GM18951 (cell line): Measurements from ENCODE around the gene SUFU.

Source experiments
- POLR2A ChIP-seq: IDR thresholded peaks from 4 replicates; pipeline ENCODE4 v1.6.1; 2011; ENCODE audit warnings: mild to moderate bottlenecking; ENCODE audit not compliant: insufficient read length, insufficient read depth; ENCODE audit errors: extremely low read depth
- in situ Hi-C: fragments of 300-500 bp; cut with MboI; formaldehyde crosslinking; loops from one replicate; pipeline ENCODE4 v1.12.0; 2022; ENCODE audit warnings: low sequenced_read_pairs, mixed read lengths, inconsistent platforms; ENCODE audit not compliant: unreplicated experiment

SUFU gene

DNA sequence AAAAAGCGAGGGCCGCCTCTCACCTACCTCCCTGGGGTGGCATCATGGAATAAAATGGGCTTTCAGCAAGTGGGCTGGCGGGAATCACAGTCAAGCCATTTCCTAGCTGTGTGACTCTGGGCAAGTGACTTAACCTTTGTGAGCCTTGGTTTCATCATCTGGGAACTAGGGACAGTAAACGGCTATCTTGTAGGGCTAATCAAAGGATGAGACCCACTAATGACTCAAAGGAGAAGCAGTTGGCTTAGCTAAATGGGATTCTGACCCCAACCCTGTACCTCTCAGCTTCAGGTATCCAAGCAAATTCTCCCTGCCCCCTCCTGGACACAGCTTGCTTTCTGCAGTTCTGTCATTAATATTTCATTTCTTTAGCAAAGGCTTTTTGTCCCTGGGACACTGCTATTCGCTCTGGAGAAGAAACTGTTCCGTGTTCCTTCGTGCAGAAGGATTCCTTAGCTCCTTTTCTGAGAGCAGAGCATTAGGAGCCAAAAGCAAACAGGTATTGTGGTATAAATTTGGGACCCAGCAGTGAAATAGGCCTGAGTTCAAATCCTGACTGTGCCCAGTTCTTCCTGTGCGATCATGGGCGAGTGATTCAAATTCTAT, 166.4 kb downstream of the SUFU start:
- no peak for TF ChIP-seq POLR2A
- in situ Hi-C loops: no loop called here

DNA sequence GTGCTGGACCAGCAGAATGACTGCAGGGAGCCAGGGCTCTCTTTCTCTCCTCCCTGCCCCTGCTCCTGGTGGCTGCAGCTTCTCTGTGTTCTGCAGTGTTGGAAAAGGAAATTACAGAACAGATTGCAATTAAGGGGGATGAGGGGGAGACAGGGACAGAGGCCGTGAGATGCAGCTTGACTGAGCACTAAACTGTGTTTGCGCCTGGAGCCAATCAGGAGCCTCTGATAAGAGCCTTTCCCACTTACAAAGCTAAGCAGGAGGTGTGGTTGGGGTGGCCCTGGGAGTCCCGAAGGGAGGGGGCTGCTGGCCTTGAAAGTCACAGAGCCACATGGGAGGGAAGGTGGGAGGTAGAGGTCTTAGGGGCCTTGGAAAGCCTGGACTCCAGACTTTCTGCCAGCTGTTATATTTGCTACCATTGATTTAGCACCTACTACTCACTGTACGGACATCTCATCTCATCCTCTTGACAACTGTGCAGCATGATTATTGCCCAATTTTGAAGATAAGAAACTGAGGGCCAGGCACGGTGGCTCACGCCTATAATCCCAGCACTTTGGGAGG, 167.2 kb downstream of the SUFU start:
- in situ Hi-C loops: no loop called here

DNA sequence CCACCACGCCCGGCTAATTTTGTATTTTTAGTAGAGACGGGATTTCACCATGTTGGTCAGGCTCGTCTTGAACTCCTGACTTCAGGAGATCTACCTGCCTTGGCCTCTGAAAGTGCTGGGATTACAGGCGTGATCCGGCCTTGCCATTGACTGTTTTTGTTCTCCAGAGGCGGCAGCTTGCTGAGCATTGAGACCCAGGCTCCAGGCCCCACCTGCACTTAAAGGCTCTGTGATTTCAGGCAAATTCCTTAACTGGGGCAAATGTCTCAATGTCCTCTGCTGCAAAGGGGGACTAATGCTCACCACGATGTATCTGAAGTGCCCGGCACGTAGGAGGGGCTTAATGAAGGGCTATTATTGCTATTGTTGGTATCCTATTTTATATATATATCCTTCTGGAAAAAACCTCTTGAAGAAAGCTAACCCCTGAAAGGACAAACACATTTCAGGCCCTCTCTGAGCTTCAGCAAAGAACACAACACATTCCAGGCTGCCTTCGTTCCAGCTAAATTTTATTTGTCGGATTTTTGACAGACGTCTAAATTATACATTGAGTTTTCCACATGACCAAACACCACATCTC, 169.6 kb downstream of the SUFU start:
- TF ChIP-seq POLR2A: no peak
- in situ Hi-C loops: no loop called here

More for the DNA sequence above, 167.2 kb downstream of the SUFU start:
- TF ChIP-seq POLR2A: no peak

DNA sequence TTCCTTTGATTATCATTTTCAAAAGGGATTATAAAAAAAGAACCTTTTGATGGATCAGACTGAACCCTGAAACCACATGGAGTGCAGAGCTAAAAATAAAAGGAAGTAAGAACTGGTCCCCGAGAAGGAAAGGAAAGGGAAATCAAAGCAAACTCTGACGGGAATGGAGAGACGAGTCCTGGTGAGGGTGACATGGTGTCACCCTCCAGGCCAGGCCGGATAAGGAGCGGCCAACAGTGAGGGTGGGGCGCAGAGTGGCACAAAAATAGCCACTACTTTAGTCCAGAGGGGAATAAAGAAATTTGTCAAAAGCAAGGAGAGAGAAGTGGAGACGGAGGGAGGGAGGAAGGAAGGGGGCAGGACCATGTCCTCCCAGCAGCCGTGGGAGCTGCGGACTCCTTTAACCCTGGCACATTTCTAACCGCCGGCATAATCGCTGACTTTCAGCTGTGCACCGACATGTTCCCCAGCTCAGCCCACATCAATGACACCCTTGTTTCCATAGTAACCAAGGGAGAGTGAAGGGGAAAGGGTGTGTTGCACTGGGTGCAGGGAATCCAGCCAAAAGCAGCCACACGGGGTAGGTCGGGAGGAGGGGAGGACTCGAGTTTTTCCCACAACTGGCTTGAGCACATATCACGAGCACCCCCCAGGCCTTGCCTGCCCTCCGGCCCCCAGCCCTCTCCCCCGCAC, 170.2 kb downstream of the SUFU start:
- in situ Hi-C loops: no loop called here
- no peak for TF ChIP-seq POLR2A

DNA sequence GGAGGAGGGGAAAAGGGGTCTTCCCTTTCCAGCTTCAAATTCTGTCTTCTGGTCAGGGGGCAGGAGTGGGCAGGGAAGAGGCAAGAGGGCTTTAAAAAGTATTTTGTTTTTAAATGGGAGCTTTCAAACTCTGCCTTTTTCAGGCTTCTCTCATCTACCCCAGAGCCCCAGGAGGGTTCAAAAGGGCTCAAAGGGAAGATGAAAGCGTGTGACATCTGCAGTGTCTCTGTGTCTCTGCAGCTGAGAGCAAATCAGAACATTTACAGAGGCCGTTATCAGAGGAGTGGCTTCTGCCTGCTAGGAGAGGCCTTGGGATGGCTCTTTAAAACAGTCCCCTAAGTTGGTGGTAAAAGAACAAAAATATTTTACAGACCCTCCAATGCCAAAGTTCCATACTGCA, 170.8 kb downstream of the SUFU start:
- in situ Hi-C loops: no loop called here
- TF ChIP-seq POLR2A: no peak

DNA sequence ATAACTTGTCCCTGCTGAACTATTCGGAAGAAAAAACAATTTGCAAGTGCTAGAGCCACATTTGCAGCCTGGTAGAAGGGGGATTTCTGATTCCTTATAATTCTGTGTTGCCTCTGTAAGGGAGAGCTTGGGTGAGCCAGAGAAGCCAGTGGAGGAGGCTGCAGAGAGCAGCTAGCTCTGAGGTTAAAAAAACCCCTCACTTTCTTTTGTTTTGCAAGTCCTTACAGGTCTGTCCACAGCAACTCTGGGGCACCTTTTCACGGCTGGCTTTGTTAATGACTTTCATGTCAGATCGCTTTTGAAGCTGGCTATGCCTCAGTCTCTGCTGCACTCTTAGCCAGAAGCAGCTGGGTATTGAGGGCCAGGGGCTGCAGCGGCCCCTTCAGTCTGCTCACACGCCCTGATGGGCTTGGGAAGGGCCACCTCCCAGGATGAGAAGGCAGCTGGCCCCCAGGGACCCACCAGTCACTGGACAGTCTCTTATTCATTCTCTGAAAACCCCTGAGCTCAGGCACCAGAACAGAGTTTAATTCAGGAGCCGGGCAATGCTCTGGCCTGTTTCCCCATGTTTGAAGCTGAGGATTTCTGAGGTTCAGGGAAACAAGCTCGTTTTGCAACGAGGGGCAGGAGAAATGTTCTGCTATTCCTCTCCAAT, 171.4 kb downstream of the SUFU start:
- no peak for TF ChIP-seq POLR2A
- in situ Hi-C loops: no loop called here

DNA sequence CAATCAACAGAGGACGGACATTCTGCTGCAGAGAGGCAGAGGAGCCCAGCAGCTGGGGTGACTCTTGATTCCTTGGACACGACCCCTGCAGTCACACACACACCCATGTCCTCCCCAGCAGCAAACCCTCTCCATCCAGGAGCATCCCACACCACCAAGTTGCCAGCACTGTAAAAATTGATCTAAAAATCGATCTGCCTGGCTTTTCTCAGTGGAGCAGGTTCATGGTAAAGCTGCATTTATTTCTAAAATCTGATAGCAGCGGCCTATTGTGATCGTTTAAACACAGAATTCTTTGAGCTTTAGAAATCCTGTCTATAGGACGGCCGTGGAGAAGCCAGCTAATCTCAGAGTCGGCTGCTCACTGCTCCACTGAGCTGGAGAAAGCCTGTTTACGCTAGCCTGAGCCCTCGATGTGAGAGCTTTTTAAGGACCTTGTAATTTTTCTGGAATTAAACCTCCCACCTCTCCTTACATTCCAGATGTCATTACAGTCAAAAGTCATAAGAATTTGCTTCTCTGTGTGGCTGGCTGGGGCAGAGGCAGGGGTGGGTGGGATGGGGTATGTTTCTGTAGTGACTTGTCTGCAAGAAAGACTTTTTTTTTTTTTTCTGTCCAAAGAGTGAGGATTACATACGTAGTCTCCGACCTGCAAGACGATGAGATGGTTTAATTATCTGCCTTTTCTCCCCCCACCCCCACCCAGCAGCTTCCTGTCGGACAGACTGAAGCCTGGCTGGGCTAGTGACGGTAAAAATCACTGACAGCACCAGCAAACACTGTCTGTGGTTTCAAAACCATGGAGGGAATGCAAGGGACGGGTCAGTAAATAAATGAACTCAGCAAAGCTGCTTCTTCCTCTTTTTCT, 172.1 kb downstream of the SUFU start:
- in situ Hi-C loops: no loop called here
- no peak for TF ChIP-seq POLR2A

DNA sequence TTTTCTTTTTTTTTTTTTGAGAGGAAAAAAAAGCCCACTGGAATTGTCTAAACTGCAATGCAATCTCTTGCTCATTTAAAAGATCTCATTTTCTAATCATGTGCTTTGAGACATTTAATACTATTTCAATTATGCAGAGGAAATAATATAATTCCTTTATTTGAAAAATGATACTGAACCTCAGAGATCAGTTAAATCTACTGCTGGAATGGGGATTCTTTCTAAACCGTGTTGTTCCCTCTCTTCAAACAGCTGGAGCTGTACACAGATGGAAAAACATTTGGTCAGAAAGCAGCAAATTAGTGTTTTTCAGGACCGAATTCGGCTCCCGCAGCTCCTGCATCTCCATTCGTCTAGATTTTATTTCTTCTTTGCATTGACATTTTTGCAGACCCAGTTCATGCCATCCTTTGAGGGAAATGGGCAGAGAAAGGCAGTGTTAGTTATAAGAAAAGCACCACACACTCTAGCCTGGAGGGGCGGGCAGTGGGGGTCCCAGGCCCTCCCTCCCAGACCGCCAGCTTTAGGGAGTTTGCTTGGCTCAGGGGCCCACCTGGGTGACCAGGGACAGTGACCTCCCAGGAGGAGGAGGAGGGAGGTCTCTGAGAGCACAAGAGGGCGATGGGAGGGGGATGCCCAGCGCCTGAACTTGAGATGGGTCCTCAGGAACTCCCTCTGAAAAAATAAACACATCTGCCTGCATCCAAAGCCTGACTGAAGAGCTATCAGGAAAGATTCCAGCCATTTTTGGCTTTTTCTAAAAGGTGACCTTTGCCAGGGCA, 173.0 kb downstream of the SUFU start:
- in situ Hi-C loops: no loop called here
- TF ChIP-seq POLR2A: no peak

DNA sequence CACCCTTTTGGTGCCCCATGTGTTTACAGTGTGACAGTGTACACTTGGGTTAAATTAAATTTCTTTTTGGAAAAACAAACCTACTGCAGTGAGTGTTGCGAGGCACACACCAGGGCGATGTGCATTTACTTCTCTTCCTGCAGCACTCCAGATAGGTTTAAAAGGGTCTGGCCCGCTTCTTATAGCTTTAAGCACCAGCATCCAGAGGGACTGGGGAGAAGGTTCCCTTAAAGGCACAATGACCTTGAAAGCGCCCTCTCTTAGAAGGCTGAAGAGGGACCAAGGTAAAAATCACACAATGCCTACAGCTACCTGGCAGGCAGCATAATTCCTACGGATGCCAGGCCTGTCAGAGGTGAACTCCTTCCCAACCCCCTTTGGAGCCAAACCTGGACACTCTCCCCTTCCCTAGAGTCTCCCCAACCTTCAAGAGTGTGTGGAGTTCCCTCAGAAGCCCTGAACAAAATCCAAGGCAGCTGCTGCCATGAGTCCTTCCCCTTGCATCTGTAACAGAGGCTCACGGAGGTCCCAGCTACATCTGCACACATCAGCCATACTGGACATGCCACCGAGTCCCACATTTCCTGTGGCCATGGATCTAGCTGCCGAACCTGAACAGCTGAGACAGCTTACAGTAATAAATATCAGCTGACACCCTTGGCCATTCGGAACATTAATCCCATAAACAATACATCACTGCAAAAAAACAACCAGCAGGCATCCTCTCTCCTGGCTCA, 173.7 kb downstream of the SUFU start:
- TF ChIP-seq POLR2A: no peak
- in situ Hi-C loops: no loop called here

DNA sequence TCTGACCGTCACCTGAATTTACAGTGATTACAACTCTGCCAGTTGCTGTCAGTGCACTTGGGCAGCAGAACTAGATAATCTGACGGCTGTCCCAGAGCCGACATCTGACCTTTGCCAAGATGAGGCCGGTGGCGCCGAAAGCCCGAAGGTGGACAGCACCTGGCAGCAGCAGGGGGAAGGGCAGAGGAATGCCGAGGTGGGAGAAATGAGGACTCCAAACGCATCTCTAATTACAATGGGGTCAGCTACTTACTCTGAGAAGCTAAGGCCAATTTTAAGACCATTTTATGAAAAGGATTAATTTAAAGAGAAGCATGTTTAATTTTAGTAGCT, 174.3 kb downstream of the SUFU start:
- no peak for TF ChIP-seq POLR2A
- in situ Hi-C loops: no loop called here

DNA sequence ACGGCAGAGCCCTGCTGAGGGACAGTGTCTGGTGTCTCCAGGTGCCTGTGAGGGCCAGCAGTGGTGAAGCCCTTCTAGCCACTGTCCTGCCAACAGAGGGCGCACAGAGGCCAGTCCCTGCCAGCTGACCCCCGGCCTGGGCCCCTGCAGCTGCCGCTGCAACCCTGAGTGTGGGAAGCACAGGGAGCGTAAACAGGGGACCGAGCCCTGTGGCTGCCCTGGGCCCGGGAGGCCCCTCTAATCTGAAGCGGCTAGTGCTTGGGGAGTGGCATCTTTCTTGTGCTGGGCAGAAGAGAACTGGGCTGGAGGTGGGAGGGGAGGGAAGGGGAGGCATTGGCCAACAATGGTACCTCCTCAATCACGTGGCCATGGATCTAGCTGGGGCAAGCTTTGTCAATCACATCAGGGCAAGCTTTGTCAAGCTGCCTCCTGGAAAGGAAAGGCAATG, 175.1 kb downstream of the SUFU start:
- in situ Hi-C loops: no loop called here
- no peak for TF ChIP-seq POLR2A
